GM18502 (cell line): Measurements from ENCODE around the gene DIP2A.
A peak's percentile ranks its signal among the peaks of the same experiment; 100 is the strongest.
"Not testable (repeated sequence)": the region's sequence is repeated elsewhere in the genome, so short reads cannot be mapped to it uniquely, and the experiment has no call there.

Experiments
- ATAC-seq: cut with Tn5 transposase; IDR thresholded peaks from one replicate; pipeline ENCODE4 v1.9.1; 2021; ENCODE audit warnings: mild to moderate bottlenecking; ENCODE audit not compliant: unreplicated experiment, poor library complexity

DIP2A gene

DNA sequence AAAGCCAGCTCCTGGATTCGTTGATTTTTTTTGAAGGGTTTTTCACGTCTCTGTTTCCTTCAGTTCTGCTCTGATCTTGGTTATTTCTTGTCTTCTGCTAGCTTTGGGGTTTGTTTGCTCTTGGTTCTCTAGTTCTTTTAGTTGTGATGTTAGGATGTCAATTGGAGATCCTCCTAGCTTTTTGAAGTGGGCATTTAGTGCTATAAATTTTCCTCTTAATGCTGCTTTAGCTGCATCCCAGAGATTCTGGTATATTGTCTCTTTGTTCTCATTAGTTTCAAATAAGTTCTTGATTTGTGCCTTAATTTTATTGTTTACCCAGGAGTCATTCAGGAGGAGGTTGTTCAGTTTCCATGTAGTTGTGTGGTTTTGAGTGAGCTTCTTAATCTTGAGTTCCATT lies 120.7 kb downstream of the DIP2A start:
- ATAC-seq = not testable (repeated sequence)

- no peak for ATAC-seq
Observed at GRCh38 chr21:46581780-46582307, 123.2 kb downstream of the DIP2A start.

- ATAC-seq = no peak
Observed at GRCh38 chr21:46585191-46585953, 126.7 kb downstream of the DIP2A start.

DNA sequence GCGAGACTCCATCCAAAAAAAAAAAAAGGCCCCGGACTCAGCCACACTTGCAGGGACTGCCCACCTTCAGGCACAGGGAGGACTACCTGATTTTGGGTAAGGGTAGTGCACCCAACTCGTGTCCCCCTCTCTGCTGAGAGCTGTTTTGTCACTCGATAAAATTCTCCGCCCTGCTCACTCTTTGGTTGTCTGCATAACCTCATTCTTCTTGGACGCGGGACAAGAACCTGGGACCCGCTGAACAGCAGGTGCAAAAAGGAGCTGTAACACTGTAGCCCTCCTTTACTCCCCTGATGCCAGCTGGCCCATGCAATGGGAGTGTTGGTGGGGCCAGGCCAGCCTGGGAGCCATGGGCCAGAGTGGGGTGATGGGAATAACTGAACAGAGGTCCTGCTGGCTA lies 135.6 kb downstream of the DIP2A start:
- ATAC-seq = no peak

DNA sequence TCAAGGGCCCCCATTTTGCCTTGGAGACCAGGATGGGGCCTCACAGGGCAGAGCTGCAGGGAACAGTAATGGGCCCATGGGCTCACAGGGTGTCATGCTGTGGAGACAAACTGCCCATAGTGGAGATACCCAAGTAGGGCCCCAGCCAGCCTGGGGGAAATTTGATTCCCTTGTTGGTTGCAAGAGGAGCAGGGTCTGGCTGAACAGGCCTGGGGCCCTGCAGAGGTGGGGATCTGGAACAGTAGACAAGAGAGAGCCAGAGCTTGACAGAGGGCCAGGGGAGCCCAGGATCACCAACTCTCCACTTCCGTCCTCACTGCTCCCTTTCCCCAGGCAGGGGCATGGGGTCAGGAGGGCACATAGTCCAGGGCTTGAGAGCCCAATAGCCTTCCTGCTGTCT lies 137.5 kb downstream of the DIP2A start:
- no peak for ATAC-seq

DNA sequence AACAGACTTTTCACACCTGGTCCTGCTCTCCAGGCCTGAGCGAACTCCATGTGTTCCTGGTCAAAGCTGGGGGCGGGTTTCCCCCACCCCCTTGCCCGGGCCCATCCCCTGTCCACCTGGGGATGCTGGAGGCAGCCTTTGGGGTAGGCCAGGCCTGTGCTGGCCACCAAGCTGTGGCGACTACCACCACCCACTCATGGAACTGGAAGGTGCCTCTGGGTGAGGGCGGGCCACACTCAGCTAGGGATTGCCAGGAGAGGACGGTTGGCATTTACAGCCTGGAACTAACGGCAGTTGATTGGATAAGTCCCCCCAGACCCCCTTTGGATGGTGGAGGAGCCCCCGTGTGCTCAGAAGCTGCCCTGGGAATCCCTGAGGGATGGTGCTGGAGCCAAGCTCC lies 138.3 kb downstream of the DIP2A start:
- ATAC-seq = no peak

DNA sequence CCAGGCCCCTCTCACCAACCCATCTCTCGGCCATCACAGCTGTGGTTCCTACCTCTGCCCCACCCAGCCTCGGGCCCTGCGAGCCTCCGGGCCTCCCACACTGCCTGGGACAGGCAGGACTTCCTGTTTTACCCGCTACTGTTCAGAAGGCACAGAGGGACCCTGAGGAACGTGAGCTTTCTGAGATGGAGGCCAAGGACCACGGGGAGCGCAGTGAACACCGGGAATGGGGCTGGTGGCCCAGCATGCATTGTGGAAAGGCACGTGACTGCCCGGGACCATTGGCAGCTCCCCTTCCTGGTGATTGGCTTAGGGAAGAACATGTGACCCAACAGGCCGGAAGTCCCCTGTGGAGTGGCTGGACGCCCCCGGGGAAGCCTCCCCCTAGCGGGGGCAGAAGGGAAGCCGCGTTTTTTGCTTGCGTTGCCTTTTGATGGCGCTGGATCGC lies 139.2 kb downstream of the DIP2A start:
- ATAC-seq = no peak

GRCh38 chr21:46598581-46599572 lies 140.2 kb downstream of the DIP2A start:
- ATAC-seq = no peak

DNA sequence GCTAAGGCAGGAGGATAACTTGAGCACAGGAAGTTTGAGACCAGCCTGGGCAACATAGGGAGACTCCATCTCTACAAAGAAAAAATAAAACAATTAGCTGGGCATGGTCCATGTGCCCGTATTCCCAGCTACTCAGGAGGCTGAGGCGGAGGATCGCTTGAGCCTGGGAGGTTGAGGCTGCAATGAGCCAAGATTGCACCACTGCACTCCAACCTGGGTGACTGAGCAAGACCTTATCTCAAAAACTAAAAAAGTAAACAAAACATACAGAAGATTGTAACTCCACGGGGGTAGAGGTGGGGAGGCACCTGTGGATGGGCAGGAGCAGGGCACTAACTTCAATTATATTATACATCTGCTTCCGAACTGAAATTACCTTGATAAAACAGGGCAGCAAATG lies 141.6 kb downstream of the DIP2A start:
- ATAC-seq = no peak

GRCh38 chr21:46600978-46601377 lies 142.3 kb downstream of the DIP2A start:
- ATAC-seq = no peak

- ATAC-seq = no peak
Observed at GRCh38 chr21:46603228-46603627, 144.5 kb downstream of the DIP2A start.

DNA sequence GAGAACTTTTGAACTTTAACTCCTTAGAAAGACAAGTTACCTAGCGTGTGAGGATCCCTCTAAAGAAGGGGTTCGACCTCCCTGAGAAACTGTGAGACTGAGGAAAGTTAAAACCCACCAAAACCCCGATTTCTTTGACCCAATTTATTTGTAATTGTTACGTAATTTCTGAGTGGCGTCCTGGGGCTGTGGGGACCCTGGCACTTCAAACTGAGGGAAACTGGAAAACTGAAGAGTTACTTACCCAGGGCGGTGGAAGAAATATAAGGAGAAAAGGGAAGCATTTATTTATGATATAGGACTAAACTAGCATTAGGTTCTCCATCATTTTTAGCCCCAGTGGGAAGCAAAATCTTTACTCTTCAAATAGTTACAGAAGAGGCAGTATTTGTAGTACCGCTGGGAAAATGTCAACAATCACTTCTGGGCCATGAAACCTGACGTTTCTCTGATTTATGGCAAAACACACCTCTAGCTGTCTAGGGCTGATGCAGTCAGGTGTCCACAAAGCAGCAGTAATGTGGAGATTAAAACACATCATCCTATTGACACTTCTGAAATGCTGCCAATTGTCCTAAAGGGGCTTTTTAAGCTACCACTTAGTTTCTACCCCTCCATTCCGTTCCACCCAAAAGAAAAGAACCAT lies 145.8 kb downstream of the DIP2A start:
- no peak for ATAC-seq

DNA sequence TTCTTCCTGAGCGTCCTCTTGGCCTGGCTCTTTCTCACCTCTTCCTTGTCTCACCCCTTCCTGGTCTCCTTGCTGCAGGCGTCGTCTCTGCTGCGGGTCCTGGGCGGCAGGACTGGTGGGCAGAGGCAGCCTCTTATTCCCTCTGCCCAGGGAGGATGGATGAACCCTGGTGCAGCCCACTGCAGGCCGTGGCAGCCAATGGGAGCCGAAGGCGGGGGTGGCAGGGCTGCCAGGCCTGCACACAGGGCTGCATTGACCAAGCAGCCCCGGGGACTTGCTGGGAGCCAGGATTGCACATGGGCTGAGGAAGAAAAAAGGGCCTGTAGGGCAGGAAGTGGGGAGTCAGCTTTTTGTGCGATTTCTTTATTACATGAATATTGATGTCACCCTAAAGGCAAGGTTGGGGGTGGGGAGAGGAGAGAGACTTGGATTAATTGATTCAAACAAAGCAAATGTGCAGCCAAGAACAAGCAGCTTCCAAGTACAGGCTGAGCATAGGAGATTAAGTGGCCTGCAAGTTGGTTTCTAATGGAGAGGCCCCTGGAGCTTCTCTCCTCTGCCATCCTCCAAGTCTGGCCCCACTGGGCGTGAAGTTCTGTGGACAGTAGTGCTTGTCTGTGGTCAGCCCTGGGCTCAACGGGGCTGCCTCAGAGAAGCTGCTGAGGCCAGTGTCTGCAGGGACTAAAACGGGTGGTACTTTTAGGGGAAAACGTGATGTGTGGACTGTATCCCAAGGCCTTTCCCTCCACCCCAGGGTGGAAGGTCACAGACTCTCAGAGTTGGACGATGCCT lies 146.5 kb downstream of the DIP2A start, which contains the start of gene S100B:
TSS of gene S100B (minus strand) at position 108 of the 792 bp plus-strand sequence. CDS start 2,667 bp downstream, outside the sequence.
- no peak for ATAC-seq

DNA sequence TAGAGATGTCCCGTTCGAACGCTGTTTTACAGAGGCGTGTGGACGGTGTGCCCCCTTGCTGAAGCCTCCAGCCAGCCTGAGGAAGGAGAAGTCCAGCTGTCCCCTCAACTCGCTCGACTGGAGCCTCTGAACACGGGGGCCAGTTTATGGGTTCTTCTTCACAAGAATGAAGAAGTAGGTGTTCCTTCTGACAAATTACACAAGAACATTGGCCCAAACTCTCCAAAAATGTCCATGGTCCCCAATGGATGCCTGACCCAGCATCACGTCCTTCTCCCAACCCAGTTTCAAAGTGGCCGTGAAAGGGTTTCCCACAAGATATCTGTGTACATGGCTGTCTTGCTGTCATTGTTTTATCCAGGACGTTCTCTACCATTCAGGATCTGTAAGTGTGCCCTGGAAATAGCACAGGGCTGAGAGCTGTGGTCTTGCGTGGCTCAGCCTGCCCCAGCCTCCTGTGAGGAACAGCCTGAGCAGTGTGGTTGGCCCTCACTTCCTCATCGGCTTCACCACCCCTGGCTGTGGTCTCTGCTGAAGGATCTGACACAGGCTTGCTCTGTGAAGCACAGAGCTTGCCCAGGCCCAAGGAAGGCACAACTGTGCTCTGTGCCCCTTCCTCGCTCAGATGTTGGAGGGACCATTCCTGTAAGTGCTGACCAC lies 147.2 kb downstream of the DIP2A start:
- peak; percentile 59 for ATAC-seq

DNA sequence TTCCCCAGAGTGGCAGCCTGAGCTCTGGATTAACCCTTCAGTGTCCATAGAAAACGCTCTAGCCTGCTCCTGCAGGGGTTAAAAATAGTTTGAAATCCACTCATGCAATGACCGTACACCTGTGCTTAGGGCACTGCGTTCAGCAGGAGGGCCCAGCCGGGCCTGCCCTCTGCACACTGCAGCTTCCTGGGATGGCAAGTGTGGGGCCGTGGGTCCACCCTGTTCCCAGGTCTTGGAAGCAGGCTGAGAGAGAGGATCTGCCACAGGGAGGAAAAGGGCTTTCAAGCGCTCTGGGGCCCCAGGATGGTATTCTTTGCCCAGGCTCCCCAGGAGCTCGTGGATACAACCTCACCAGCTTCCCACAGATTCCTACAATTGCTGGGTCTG lies 147.7 kb downstream of the DIP2A start:
- peak; percentile 1 for ATAC-seq

GRCh38 chr21:46607636-46608035 lies 148.9 kb downstream of the DIP2A start:
- no peak for ATAC-seq

- peak; percentile 52 for ATAC-seq
Observed at GRCh38 chr21:46608672-46609111, 150.0 kb downstream of the DIP2A start.

DNA sequence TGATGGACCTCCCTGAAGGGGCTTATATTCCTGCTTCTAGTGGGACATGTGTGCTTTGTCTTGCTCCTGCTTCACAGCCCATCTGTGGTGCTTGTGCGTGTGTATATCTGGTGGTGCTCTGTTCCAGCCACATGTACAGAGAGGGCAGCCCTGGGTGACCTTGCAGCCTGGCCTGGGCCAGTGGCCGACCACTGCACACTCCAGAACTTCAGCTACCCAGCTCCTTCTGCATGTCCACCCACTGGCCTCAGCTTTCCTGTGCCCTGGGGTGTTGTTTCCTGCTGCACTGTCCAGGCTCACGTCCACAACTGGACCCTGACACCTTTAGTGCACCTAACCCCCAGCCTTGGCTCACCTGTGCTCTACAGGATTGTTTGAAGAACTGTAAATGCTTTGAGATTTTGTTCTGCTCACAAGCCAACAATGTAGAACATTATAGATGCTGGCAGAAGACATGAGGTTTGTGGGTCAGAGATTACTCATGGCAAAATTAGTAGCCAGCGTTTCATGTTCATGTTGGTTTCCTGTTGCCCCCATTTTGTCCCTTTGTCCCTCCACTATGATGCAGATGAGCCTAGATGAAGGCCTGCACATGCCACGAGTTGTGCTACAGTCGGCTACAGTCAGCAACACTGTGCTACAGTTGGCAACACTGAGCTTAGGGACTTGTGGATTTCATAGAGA lies 151.5 kb downstream of the DIP2A start:
- no peak for ATAC-seq
